ENCODE results near the gene CIAO1. TPM values are rescaled to one million over a fixed set of nuclear protein-coding genes. Genes with fewer than 3 reads are reported as not detected.

CIAO1 gene
- total and polyA plus RNA-seq, 2 of the 4 experiments (the other 2 are of a cell fraction) = 81.1 to 94.3 TPM

GRCh38 chr2:96319396-96319795 is 53.4 kb downstream of the CIAO1 start:
- H3K9me1 ChIP-seq (ENCODE audit: insufficient read depth, low read length) = peaks cover 17% of the 10 kb centered on the region
- H4K91ac ChIP-seq (ENCODE audit: insufficient read depth, low read depth, low read length) = no peak overlapping the region
- H3K27me3 ChIP-seq (ENCODE audit: control insufficient read depth, insufficient read depth, low read length) = peaks cover 6% of the 10 kb centered on the region
- no peak overlapping the region for H3K23ac ChIP-seq (ENCODE audit: low read depth, low read length)
- H3K4ac ChIP-seq (ENCODE audit: low read depth, low read length) = no peak overlapping the region
- no peaks in the 10 kb centered on the region for H3K9me3 ChIP-seq (ENCODE audit: control insufficient read depth, insufficient read depth, low read length)
- H3K4me2 ChIP-seq (ENCODE audit: low read depth, low read length) = no peak overlapping the region
- intact Hi-C loops (cut with micrococcal nuclease) (no loop called here), dilution Hi-C loops (cut with HindIII; ENCODE audit: low sequenced_read_pairs, unreplicated experiment) (no loop called here), in situ Hi-C loops (cut with MboI; ENCODE audit: low sequenced_read_pairs) (no loop called here)
- H2AK5ac ChIP-seq (ENCODE audit: low read depth, low read length) = no peak overlapping the region
- H3K4me3 ChIP-seq (ENCODE audit: insufficient read depth, low read depth, low read length) = no peak overlapping the region
- H3K4me1 ChIP-seq (ENCODE audit: control insufficient read depth, insufficient read depth, low read length) = peaks cover 12% of the 10 kb centered on the region
- H3K18ac ChIP-seq (ENCODE audit: low read depth, low read length) = no peak overlapping the region
- ATAC-seq (ENCODE audit: low read depth) (no peak), DNase-seq (no peak)
- H3K36me3 ChIP-seq (ENCODE audit: control insufficient read depth, insufficient read depth, low read length) = no peaks in the 10 kb centered on the region
- BruUV-seq (replicated peaks) = no TSS peak
- no peak overlapping the region for H3K56ac ChIP-seq (ENCODE audit: extremely low read depth, insufficient read depth, low read length)
- ChIA-PET POLR2A (ENCODE audit: unreplicated experiment) (no interaction called here), CTCF (interaction anchor here (1.1 kb wide), 1 partner anchor 8 kb away, joined by 3 read pairs; no protein-coding TSS in a partner anchor)
- H4K8ac ChIP-seq (ENCODE audit: low read depth in 2 of 2, low read length in 2 of 2) = no peak overlapping the region
- no CpG with 5 or more reads among the region's 1 CpG for WGBS, 2 experiments (ENCODE audit: extremely low coverage in 2 of 2, insufficient read length in 1 of 2)
- no peak overlapping the region for H3K9ac ChIP-seq (ENCODE audit: low read depth, low read length)
- no peaks in the 10 kb centered on the region for H3K79me1 ChIP-seq (ENCODE audit: low read depth in 1 of 2, low read length in 2 of 2)
- no peak overlapping the region for H2AK9ac ChIP-seq (replicated peaks; ENCODE audit: low read depth, low read length, poor library complexity)
- no peak overlapping the region for H4K5ac ChIP-seq (ENCODE audit: low read depth, low read length)
- TF ChIP-seq POLR2A (IDR thresholded peaks at IDR 0.05; ENCODE audit: low read depth, low read length) (no peak), CEBPB (IDR thresholded peaks at IDR 0.05; ENCODE audit: low read depth, low read length) (no peak), CTCF (conservative IDR thresholded peaks at IDR 0.05; ENCODE audit: low read depth, low read length) (no peak), RFX5 (IDR thresholded peaks at IDR 0.05; ENCODE audit: low read depth, low read length) (no peak), CHD1 (IDR thresholded peaks at IDR 0.05; ENCODE audit: low read depth, low read length) (no peak), MAFK (IDR thresholded peaks at IDR 0.05; ENCODE audit: low read depth, low read length) (no peak), MAZ (IDR thresholded peaks at IDR 0.05; ENCODE audit: borderline replicate concordance, low read depth, low read length) (no peak), MXI1 (IDR thresholded peaks at IDR 0.05; ENCODE audit: borderline replicate concordance, low read depth, low read length) (no peak)
- TF ChIP-seq, protein P1, sequence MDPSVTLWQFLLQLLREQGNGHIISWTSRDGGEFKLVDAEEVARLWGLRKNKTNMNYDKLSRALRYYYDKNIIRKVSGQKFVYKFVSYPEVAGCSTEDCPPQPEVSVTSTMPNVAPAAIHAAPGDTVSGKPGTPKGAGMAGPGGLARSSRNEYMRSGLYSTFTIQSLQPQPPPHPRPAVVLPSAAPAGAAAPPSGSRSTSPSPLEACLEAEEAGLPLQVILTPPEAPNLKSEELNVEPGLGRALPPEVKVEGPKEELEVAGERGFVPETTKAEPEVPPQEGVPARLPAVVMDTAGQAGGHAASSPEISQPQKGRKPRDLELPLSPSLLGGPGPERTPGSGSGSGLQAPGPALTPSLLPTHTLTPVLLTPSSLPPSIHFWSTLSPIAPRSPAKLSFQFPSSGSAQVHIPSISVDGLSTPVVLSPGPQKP (IDR thresholded peaks at IDR 0.05; ENCODE audit: borderline replicate concordance, low read depth, low read length) = no peak
- TF ChIP-seq, protein P2, sequence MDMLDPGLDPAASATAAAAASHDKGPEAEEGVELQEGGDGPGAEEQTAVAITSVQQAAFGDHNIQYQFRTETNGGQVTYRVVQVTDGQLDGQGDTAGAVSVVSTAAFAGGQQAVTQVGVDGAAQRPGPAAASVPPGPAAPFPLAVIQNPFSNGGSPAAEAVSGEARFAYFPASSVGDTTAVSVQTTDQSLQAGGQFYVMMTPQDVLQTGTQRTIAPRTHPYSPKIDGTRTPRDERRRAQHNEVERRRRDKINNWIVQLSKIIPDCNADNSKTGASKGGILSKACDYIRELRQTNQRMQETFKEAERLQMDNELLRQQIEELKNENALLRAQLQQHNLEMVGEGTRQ (IDR thresholded peaks at IDR 0.05; ENCODE audit: low read depth, low read length) = no peak
- H4K20me1 ChIP-seq (ENCODE audit: insufficient read depth, low read length) = no peaks in the 10 kb centered on the region
- no peak overlapping the region for H3K27ac ChIP-seq (ENCODE audit: insufficient read depth, low read length)
- no peak overlapping the region for H2BK120ac ChIP-seq (ENCODE audit: low read depth, low read length)
- H2BK5ac ChIP-seq (ENCODE audit: low read depth, low read length, poor library complexity, severe bottlenecking) = no peak overlapping the region
- no peak overlapping the region for H3K14ac ChIP-seq (replicated peaks; ENCODE audit: low read depth, low read length)
- no peak overlapping the region for H2BK20ac ChIP-seq (ENCODE audit: low read depth, low read length)
- H2AFZ ChIP-seq (replicated peaks; ENCODE audit: low read length, poor library complexity) = no peak overlapping the region
- H2BK15ac ChIP-seq (ENCODE audit: low read depth, low read length) = no peak overlapping the region

All from IMR-90 (cell line).